Gastrocnemius medialis (tissue), 4 donors: ENCODE results near the gene OMA1. TPM values are rescaled to one million over a fixed set of nuclear protein-coding genes. Genes with fewer than 3 reads are reported as not detected.

Experiments
- ATAC-seq, 2 donors: fragments of 150-250 bp; one replicate each; pipeline ENCODE4 v1.9.1; 2016
- DNase-seq, 2 donors: peaks; one replicate each; pipeline ENCODE4 v3.0.0-alpha.2; 2019
- H3K27ac ChIP-seq, 4 donors: fragments of 200-600 bp; sonication (generic); 1 replicate in 1 of 4; 2 replicates in 3 of 4; pipeline ENCODE4 v1.5.1; 2016 to 2018; ENCODE audit warnings: mild to moderate bottlenecking in 2 of 4, moderate library complexity in 1 of 4
- H3K27me3 ChIP-seq, 3 donors: fragments of 200-600 bp; sonication (generic) in 2 of 3; 1 replicate in 1 of 3; 2 replicates in 2 of 3; pipeline versions ENCODE4 v1.5.1 to v1.6.0; 2016 to 2019; ENCODE audit warnings: mild to moderate bottlenecking in 1 of 3, moderate library complexity in 1 of 3
- H3K36me3 ChIP-seq, 2 donors: fragments of 200-600 bp; sonication (generic) in 1 of 2; one replicate each; pipeline ENCODE4 v1.5.1; 2017 to 2018
- H3K4me1 ChIP-seq, 2 donors: fragments of 200-600 bp; sonication (generic) in 1 of 2; one replicate each; pipeline ENCODE4 v1.5.1; 2016 to 2017; ENCODE audit warnings: mild to moderate bottlenecking in 2 of 2
- H3K4me3 ChIP-seq, 4 donors: fragments of 200-600 bp; sonication (generic) in 3 of 4; 1 replicate in 1 of 4; 2 replicates in 3 of 4; pipeline ENCODE4 v1.5.1; 2016 to 2019; ENCODE audit warnings: mild to moderate bottlenecking in 2 of 4
- H3K9me3 ChIP-seq, 3 donors: fragments of 200-600 bp; sonication (generic) in 2 of 3; 1 replicate in 1 of 3; 2 replicates in 2 of 3; pipeline ENCODE4 v1.5.1; 2016 to 2019
- POLR2A ChIP-seq, 2 donors: fragments of 450-650 bp; IDR thresholded peaks; one replicate each; pipeline ENCODE4 v1.6.1; 2017; ENCODE audit warnings: antibody characterized with exemption in 2 of 2, mild to moderate bottlenecking in 2 of 2, moderate library complexity in 2 of 2
- in situ Hi-C, 4 donors: fragments of 200-750 bp; cut with MboI; loops; one replicate each; pipeline versions ENCODE4 v1.15.0 to v1.8.0; 2017; ENCODE audit warnings: low sequenced_read_pairs in 4 of 4
- intact Hi-C: fragments of 100-400 bp; cut with DNase I; formaldehyde crosslinking; loops from one replicate; pipeline ENCODE4 v1.15.1; 2023; ENCODE audit warnings: low total_unique reads
- total RNA-seq, 4 donors: library from RNA; depleted of rRNA; stranded (reverse); fragments of >200 nt; gene quantifications; one replicate each; pipeline versions ENCODE4 v1.1.0 to v1.2.3, GENCODE V29; 2016
- TF ChIP-seq, protein P1 (sequence below), 5 experiments: fragments of 450-650 bp in 3 of 5; fragments of 200-600 bp in 2 of 5; sonication (generic) in 2 of 5; IDR thresholded peaks in 4 of 5; conservative IDR thresholded peaks in 1 of 5; 1 replicate in 4 of 5; 2 replicates in 1 of 5; pipeline ENCODE4 v1.5.1; 2016 to 2019; ENCODE audit warnings: antibody characterized with exemption in 5 of 5, mild to moderate bottlenecking in 3 of 5, moderate library complexity in 3 of 5

Gene OMA1
- total RNA-seq, 4 donors from 2014 or later, result 11.7 to 23.7 (median 19.3) TPM

DNA sequence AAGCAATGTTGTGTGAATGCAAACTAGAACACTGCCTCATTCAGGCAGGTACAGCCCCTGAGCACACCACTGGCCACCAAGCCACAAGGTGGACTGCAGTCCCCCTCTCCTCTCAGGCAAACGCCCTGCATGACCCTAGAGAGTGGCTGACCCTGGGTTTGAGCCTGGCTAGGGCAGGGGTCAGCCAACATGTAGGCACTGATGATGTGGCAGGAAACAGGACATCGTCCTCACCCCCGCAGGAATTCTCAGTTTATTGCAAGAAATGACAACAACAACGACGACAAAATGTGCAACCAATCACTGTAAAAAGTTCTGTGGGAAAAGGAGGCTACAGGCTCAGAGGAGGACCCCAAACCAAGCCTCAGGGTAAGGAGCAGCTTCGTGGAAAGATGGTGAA is 81.3 kb downstream of the OMA1 start:
- intact Hi-C loops (no loop called here), in situ Hi-C loops (no loop called here)
- Histone ChIP-seq H3K9me3 (no peaks in the 10 kb centered on the region), H3K4me3 (no peak overlapping the region), H3K4me1 (peaks cover 0 to 7% of the 10 kb centered on the region in 2 donors), H3K27me3 (no peaks in the 10 kb centered on the region), H3K27ac (no peak overlapping the region), H3K36me3 (no peaks in the 10 kb centered on the region)
- ATAC-seq, result no peak
- TF ChIP-seq, protein P1, sequence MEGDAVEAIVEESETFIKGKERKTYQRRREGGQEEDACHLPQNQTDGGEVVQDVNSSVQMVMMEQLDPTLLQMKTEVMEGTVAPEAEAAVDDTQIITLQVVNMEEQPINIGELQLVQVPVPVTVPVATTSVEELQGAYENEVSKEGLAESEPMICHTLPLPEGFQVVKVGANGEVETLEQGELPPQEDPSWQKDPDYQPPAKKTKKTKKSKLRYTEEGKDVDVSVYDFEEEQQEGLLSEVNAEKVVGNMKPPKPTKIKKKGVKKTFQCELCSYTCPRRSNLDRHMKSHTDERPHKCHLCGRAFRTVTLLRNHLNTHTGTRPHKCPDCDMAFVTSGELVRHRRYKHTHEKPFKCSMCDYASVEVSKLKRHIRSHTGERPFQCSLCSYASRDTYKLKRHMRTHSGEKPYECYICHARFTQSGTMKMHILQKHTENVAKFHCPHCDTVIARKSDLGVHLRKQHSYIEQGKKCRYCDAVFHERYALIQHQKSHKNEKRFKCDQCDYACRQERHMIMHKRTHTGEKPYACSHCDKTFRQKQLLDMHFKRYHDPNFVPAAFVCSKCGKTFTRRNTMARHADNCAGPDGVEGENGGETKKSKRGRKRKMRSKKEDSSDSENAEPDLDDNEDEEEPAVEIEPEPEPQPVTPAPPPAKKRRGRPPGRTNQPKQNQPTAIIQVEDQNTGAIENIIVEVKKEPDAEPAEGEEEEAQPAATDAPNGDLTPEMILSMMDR (IDR thresholded peaks at IDR 0.05 in 4 of 5, conservative IDR thresholded peaks at IDR 0.05 in 1 of 5), result no peak
- TF ChIP-seq POLR2A (IDR thresholded peaks at IDR 0.05), result no peak
- DNase-seq, result no peak

GRCh38 chr1:58460469-58460868 is 86.1 kb downstream of the OMA1 start:
- Histone ChIP-seq H3K36me3 (no peaks in the 10 kb centered on the region), H3K9me3 (no peaks in the 10 kb centered on the region), H3K4me3 (no peak overlapping the region), H3K27ac (no peak overlapping the region), H3K4me1 (no peaks in the 10 kb centered on the region), H3K27me3 (no peaks in the 10 kb centered on the region)
- DNase-seq (no peak), ATAC-seq (no peak)
- intact Hi-C loops, result no loop called here
- no peak for TF ChIP-seq POLR2A (IDR thresholded peaks at IDR 0.05)
- TF ChIP-seq, protein P1 (IDR thresholded peaks at IDR 0.05 in 4 of 5, conservative IDR thresholded peaks at IDR 0.05 in 1 of 5), result no peak
- in situ Hi-C loops, result no loop called here

GRCh38 chr1:58459911-58460310 is 86.6 kb downstream of the OMA1 start:
- H3K9me3 ChIP-seq, result no peaks in the 10 kb centered on the region
- ATAC-seq, result no peak
- no peak overlapping the region for H3K27ac ChIP-seq
- H3K4me1 ChIP-seq, result no peaks in the 10 kb centered on the region
- DNase-seq, result no peak
- in situ Hi-C loops, result no loop called here
- H3K36me3 ChIP-seq, result no peaks in the 10 kb centered on the region
- no peaks in the 10 kb centered on the region for H3K27me3 ChIP-seq
- TF ChIP-seq, protein P1 (IDR thresholded peaks at IDR 0.05 in 4 of 5, conservative IDR thresholded peaks at IDR 0.05 in 1 of 5), result no peak
- no peak for TF ChIP-seq POLR2A (IDR thresholded peaks at IDR 0.05)
- intact Hi-C loops, result no loop called here
- H3K4me3 ChIP-seq, result no peak overlapping the region

DNA sequence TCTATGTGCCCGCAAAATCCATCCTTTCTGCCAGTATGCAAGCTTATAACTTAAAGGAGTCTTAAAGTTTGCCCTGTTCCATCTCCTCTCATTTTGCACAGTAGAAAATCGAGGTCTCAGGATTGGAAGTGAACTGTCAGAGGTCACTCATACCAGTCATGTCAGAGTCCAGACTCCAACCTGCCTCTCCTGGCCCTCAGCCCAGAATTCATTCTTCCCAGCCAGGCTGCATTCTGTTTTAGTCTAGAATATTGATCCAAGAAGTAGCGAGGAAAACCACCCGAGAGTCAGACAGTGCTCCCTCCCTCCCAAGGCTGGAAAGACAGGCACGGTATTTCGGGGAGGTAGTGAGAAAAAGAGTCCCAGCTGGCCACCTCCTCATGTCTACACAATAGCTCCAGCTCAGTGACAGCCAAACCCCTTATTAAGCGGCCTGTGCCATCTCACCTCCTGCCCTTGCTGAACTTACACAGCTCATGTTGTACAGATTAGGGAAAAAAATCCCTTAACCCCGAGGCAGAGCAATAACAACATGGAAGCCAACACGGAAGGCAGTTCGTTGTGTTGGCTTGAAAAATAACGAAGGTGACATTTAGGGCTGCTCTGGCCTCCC is 89.4 kb downstream of the OMA1 start:
- in situ Hi-C loops (no loop called here), intact Hi-C loops (no loop called here)
- Histone ChIP-seq H3K36me3 (no peaks in the 10 kb centered on the region), H3K4me1 (no peaks in the 10 kb centered on the region), H3K9me3 (no peaks in the 10 kb centered on the region), H3K27ac (no peak overlapping the region), H3K4me3 (no peak overlapping the region), H3K27me3 (no peaks in the 10 kb centered on the region)
- no peak for ATAC-seq
- DNase-seq, result no peak
- TF ChIP-seq POLR2A (IDR thresholded peaks at IDR 0.05), result no peak
- TF ChIP-seq, protein P1 (IDR thresholded peaks at IDR 0.05 in 4 of 5, conservative IDR thresholded peaks at IDR 0.05 in 1 of 5), result no peak

- TF ChIP-seq, protein P1 (IDR thresholded peaks at IDR 0.05 in 4 of 5, conservative IDR thresholded peaks at IDR 0.05 in 1 of 5), result no peak
- no peak for TF ChIP-seq POLR2A (IDR thresholded peaks at IDR 0.05)
- H3K9me3 ChIP-seq, result no peaks in the 10 kb centered on the region
- DNase-seq (no peak), ATAC-seq (no peak)
- H3K4me1 ChIP-seq, result no peaks in the 10 kb centered on the region
- intact Hi-C loops, result no loop called here
- H3K27me3 ChIP-seq, result no peaks in the 10 kb centered on the region
- H3K4me3 ChIP-seq, result no peak overlapping the region
- H3K27ac ChIP-seq, result no peak overlapping the region
- in situ Hi-C loops, result no loop called here
- H3K36me3 ChIP-seq, result no peaks in the 10 kb centered on the region
Measured at GRCh38 chr1:58456470-58456869, 90.1 kb downstream of the OMA1 start.
